ENCODE data around the gene CYP2U1. TPM values are rescaled to one million over a fixed set of nuclear protein-coding genes. Genes with fewer than 3 reads are reported as not detected.

The CYP2U1 gene
- total and polyA plus RNA-seq, 2 donors (not counting 3 experiments of a cell fraction or from before 2014, with no cell fraction given), result 2.9 to 5.8 TPM

GRCh38 chr4:107950746-107951540 lies 19.6 kb downstream of the CYP2U1 start:
- Histone ChIP-seq H3K9me1 (replicated peaks; ENCODE audit: control insufficient read depth, extremely low read depth, insufficient read depth, low read length) (no peaks in the 10 kb centered on the region), H3K9ac (replicated peaks; ENCODE audit: extremely low read depth, insufficient read depth, low read length) (no peak overlapping the region), H4K20me1 (replicated peaks; ENCODE audit: control insufficient read depth, extremely low read depth, insufficient read depth, low read length) (no peaks in the 10 kb centered on the region), H3K79me2 (ENCODE audit: control insufficient read depth, insufficient read depth, low read length) (no peaks in the 10 kb centered on the region), H2AFZ (ENCODE audit: low read depth, low read length) (no peak overlapping the region), H3K4me1 (ENCODE audit: control insufficient read depth, extremely low read depth, insufficient read depth, low read length) (no peaks in the 10 kb centered on the region), H3K9me3 (replicated peaks; ENCODE audit: control insufficient read depth, insufficient read depth, low read length) (no peaks in the 10 kb centered on the region), H3K4me3 (replicated peaks in 1 of 3; ENCODE audit: insufficient read depth in 1 of 3, low read depth in 1 of 3, low read length in 3 of 3) (no peak overlapping the region), H3K27ac (ENCODE audit: insufficient read depth, low read depth, low read length) (no peak overlapping the region), H3K27me3 (ENCODE audit: control insufficient read depth in 2 of 2, insufficient read depth in 2 of 2, low read length in 2 of 2) (no peaks in the 10 kb centered on the region), H3K36me3 (ENCODE audit: control insufficient read depth in 2 of 2, extremely low read depth in 1 of 2, insufficient read depth in 2 of 2, low read length in 2 of 2) (no peaks in the 10 kb centered on the region), H3K4me2 (ENCODE audit: insufficient read depth, low read length) (no peak overlapping the region)
- FAIRE-seq (peak; percentile 52), DNase-seq (ENCODE audit: low read depth, low spot score) (no peak)
- CTCF ChIA-PET, result no interaction called here
- POLR2A ChIA-PET, result no interaction called here
- no TSS peak for BruUV-seq (replicated peaks)
- TF ChIP-seq POLR2A (IDR thresholded peaks at IDR 0.05; ENCODE audit: low read depth, low read length) (no peak), FOS (IDR thresholded peaks at IDR 0.05; ENCODE audit: borderline replicate concordance, insufficient read depth, low read length) (no peak), CTCF (IDR thresholded peaks at IDR 0.05; ENCODE audit: extremely low read depth in 1 of 2, insufficient read depth in 1 of 2, low read depth in 1 of 2, low read length in 2 of 2) (no peak), GATA2 (IDR thresholded peaks at IDR 0.05; ENCODE audit: insufficient read depth, insufficient read length, low read depth, low read length) (no peak), EZH2 (IDR thresholded peaks at IDR 0.05; ENCODE audit: borderline replicate concordance, low read depth, low read length, severe bottlenecking) (no peak), MYC (IDR thresholded peaks at IDR 0.05; ENCODE audit: low read depth, low read length) (no peak)
- dilution Hi-C loops (cut with MboI; ENCODE audit: extremely low pct_ligation_motif_present, low sequenced_read_pairs) (no loop called here), intact Hi-C loops (cut with micrococcal nuclease) (no loop called here)
